Measurements from ENCODE around the gene GRIP2.

Gene GRIP2

DNA sequence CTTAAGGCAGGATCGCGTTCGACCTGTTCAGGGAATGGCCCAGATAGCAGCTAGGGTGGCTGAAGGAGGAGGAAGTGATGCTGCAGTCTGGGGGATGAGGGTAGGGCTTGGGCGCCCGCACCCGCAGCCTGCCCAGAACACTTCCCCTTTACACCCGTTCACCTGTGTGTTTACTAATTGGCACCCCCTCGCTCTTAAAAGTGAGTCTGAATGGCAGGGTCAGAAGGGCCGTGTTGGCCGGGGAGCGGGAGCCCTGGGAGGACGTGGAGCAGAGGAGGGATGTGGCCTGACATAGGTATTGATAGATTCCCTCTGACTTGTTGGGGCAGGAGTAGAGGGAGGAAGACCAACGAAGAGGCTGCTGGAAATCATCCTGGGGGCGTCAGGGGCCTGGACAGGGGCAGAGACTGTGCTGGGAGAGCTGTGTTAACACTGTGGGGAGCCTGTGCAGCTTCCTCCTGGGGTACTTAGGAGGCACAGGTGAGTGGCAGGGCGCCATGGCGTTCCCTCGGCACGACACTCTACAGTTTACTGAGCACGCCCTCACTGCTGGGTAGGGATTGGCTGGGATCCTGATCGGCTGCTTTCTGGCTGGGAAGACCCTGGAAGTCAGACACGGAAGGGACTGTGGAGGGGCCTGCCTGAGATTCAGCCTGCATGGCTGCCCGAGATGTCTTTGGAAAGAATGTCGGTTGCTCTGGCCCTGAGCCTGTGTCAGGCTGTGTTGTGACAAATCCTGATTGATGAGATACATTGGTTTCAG lies 86.1 kb downstream of the GRIP2 start:
- DNase-seq (ENCODE audit: low read depth in 2 of 2), result no peak

DNA sequence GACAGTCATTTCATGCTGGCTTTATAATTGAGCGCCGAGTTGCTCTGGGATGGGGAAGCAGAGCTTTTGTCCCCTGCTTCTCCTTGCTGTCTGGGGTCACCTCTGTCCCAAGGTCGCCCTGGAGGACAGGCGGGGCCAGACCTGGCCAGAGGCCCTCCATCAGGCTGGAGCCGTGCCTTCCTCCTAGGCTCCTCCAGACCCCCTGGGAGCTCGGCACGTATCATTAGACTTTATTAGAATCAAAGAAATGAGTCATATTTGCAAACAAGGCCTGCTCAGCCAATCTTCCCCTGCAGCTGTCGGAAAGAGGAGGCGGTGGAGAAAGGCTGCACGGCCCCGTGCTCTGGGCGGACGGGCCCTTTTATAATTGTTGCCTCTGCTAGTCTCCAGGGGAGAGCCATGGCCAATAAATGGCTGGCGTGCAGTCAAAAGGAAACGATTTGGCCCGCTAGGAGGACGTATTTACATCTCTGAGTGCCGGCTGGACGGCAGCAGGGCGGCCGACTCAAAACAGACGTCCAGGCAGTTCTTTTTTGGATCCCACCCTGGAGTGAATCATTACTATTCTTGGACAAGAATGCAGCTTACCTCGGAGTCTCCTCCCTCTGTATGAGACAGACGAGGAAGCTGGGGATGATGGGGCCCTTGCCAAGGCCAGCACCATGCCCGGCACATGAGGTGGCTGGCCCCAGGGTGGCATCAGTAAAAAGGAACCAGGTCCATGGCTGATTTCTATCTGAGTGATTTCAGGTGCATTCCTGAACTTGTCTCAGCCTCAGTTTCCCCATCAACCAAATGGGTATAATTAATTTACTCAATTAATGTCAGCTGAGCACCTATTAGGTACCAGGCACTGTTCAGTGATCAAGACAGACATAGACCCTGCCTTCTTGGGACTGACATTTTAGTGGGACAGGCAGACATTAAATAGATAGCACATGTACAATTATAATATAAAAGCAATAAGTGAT lies 87.1 kb downstream of the GRIP2 start:
- no peak for DNase-seq (ENCODE audit: low read depth in 2 of 2)

GRCh38 chr3:14451844-14452739 lies 88.0 kb downstream of the GRIP2 start:
- no peak for DNase-seq (ENCODE audit: low read depth in 2 of 2)

GRCh38 chr3:14450922-14451606 lies 89.1 kb downstream of the GRIP2 start:
- no peak for DNase-seq (ENCODE audit: low read depth in 2 of 2)

DNA sequence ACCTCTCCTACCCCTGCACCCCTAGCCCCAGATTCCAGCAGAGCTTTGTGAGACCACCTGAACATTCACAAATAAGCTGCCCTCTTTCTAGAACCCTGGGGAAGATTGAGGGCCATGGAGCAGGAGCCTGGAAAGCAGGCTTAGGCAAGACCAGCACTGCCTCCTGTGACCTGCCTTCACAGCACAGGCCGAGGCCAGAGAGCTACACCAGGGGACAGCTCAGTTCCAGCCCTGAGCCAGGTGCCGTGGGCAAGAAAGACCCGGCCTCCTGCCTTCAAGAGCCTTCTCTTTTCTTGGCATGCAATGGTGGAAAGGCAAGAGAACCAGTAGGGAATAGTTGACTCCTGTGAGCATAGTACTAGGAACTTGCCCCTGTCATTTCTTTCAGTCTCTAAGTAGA lies 89.6 kb downstream of the GRIP2 start:
- DNase-seq (ENCODE audit: low read depth in 2 of 2), result no peak

GRCh38 chr3:14448756-14449727 lies 91.1 kb downstream of the GRIP2 start:
- no peak for DNase-seq (ENCODE audit: low read depth in 2 of 2)

DNA sequence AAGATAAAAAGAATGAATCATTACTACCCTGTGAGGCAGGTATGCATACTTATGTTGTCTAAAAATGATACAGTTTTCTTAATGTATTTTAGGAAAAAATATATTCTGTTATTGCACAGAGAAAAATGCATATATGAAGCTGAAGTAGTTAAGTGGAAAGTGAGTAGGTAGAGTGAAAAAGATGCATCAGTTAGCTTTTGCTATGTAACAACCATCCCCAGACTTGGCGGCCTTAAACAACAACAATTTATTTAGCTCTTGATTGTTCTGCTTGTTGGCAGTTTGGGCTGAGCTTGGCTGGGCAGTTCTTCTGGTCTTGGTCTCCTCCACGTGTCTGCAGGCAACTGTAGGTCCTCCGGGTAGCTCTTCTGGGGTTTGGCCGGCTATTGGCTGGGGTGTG lies 92.1 kb downstream of the GRIP2 start:
- DNase-seq (ENCODE audit: low read depth in 2 of 2), result no peak

DNA sequence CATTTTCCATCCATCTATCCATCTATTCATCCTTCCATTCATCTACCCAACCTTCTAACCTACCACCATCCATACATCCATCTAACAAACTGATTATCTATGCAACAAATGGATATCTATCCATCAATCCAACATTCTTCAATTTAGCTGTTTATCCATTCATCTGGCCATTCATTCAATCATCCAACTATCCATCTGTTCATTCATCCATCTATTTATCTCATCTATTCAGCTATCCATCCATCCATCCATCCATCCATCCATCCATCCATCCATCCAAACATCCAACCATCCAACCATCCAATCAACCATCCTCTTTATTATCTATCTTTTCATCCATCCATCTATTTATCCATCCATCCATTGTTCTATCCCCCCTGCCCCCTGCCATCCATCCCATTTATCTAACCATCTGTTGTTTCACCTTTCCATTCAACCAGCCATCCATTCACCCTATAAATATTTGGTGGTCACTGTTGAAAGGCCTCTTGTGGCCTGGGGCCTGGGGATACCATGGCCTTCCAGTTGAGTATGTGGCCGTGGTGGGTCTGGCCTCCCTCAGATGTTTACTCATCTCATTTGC lies 93.1 kb downstream of the GRIP2 start:
- no peak for DNase-seq (ENCODE audit: low read depth in 2 of 2)

DNA sequence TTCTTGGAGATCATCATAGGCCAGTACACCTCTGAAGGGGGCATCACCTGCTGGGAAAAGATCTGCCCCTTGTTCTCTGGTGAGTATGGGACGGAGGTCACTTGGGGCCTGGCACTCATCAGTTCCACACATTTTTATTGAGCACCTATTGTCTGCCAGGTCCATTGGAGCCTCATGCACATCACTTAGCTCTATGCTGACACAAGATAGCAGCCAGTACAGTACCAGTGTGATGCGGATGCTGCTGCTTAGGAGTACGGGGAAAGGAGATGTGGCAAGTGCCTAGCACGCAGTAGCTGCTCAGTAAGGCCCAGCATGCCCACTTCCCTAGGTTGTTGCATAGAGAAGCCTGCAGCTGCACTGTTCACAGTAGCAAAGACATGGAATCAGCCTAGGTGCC lies 94.4 kb downstream of the GRIP2 start:
- DNase-seq (ENCODE audit: low read depth in 2 of 2), result no peak

GRCh38 chr3:14444380-14444779 lies 95.8 kb downstream of the GRIP2 start:
- DNase-seq (ENCODE audit: low read depth in 2 of 2), result no peak

DNA sequence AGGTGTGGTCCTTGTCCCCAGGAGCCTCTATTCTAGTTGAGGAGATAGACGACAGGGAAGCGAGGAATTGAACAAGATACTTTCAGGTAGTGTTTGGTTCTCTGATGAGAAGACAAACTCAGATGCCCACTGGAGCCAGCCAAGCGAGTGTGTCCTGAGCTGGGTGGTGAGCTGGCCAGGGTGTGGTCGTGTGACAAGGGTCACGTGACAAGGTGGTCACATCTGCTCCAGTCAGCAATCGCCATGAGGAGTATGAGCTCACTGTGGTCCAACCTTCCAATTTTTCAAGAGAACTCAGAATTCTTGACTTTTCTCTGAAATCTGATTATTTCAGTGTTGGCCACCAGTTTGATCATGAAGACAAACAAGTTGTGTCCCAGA lies 98.2 kb downstream of the GRIP2 start:
- no peak for DNase-seq (ENCODE audit: low read depth in 2 of 2)

DNA sequence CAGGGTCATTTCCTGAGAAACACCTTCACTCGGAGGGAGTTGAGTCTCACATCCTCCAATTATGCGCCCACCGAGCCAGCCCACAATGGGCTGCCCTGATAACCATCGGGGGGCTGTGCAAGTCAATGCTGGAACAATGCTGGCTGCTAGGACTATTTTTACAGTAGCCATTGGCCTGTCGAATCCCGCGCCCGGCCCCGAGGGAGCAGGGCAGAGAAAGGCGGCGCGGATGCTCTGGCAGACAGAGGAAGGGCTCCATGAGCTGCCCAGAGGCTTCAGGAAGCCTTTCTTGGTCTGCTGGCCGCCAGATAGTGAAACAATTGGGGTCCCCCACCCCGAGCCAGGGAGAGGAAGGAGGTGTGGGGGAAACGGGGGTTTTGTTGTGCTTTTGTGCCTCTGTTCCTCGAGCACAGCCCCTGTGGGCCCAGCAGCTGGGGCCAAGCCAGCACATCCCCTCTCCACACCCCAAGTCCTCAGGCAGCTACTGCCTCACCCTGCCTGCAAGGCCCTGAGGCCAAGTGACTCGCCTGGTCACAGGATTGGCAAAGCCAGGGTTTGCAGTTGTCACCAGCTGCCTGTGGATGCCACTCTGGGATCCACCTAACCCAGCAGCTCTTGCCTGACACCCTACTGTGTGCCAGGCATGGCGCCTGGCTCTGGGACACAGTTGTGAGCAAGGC lies 98.8 kb downstream of the GRIP2 start:
- DNase-seq (ENCODE audit: low read depth in 2 of 2), result no peak

DNA sequence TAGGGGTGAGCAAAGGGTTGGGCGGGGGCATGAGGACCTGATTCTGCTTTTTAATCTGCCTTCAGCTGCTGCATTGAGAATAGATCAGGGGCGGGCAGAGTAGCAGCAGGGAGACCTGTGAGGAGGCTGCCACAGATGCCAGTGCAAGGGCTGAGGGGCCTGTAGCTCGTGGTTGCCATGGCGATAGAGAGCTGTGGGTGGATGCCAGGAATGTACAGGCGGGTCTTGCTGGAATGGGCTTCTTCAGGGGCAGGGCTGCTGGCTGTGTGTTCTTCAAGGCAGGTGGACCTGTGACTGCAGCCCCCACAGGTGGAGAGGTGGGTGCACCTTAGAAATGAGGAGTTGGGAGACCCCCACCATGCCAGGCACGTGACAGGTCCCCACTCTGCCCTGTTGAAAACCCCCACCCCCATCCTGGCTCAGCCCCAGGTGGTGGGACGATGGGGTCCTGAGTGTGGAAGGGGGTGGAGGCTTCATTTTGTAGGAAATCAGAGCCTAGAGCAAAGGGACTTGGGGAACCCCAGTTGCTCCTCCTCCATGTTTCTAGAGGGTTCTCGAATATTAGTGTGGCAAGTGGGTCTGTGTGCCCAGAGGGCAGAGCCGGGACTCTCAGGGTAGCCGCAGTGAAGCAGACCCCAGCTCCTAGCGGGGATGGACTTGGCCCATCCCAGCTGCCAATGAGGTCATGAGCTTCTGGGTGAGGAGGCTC lies 99.5 kb downstream of the GRIP2 start:
- DNase-seq (ENCODE audit: low read depth in 2 of 2), result no peak

DNA sequence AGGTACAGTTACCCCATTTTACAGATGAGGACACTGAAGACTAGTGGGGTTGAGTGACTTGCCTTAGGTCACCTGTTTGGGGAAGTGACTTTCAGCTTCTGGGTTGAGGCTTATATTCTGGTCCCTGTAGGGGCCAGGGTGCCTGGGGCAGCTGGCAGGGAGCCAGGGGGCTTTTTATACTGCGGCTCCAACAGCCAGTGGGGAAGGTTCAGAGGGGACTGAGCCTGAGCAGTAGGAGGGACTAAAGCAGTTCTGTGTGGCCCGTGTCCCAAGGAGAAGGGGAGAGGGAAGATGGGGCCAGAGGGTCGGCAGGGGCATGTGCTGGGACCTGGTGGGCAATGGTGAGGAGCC lies 100.0 kb downstream of the GRIP2 start:
- DNase-seq (ENCODE audit: low read depth in 2 of 2), result no peak

DNA sequence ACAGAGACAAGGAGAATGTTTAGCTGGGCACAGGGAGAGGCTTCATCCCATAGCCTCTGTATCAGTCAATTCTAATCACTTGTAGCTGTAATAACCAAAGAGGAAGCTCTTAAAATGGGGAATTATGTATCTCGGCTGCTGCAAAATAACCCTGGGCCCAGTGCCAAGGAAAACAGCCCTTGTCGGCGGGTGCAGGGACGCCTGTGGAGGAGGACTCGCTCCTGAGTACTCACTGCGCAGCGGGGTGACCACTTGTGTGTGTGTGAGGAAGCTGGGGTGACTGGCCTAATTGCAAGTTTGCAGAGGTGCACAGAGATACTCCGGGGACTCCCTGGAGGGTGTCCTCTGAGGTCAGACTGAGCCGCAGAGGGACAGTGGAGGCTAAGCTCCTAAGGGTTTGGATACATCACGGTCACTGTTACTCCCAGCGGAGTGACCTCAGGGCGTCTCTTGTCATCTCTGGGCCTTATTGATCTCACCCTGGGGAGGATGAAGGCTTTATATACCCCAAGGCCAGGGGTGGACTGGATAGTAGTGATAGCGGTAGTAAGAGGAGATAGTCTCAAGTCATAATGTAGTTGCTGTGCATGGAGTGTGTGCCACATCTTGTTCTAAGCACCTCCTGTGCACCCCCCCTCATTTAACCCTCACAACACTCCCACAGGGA lies 100.5 kb downstream of the GRIP2 start:
- DNase-seq (ENCODE audit: low read depth in 2 of 2), result no peak

Data from stimulated activated CD4-positive, alpha-beta T cell treated with anti-CD3 and anti-CD28 coated beads, Interleukin-1b, Interleukin-23, amount 100 ng/mL, for 1 hour (primary cell).